Right lobe of liver (tissue), 6 donors: ENCODE data around the gene SZRD1. TPM values are rescaled to one million over a fixed set of nuclear protein-coding genes. Genes with fewer than 3 reads are reported as not detected.

Experiments
- ATAC-seq, 4 donors: fragments of 200-7000 bp; cut with Tn5 transposase; one replicate each; pipeline ENCODE4 v1.9.1; 2020; ENCODE audit warnings: mild to moderate bottlenecking in 4 of 4, moderate library complexity in 4 of 4
- DNase-seq, 3 donors: peaks; one replicate each; pipeline ENCODE4 v3.0.0-alpha.2; 2020
- H3K27ac ChIP-seq, 3 donors: fragments of 200-600 bp; one replicate each; pipeline ENCODE4 v1.8.0; 2022
- H3K27me3 ChIP-seq, 2 donors: fragments of 200-600 bp; one replicate each; pipeline ENCODE4 v1.8.0; 2022
- H3K36me3 ChIP-seq, 4 donors: fragments of 200-600 bp; sonication (generic) in 1 of 4; one replicate each; pipeline versions ENCODE4 v1.5.1 to v1.8.0; 2017 to 2022; ENCODE audit warnings: control low read depth in 1 of 4
- H3K4me1 ChIP-seq, 4 donors: fragments of 200-600 bp; sonication (generic) in 1 of 4; one replicate each; pipeline versions ENCODE4 v1.5.1 to v1.8.0; 2017 to 2022; ENCODE audit warnings: control low read depth in 1 of 4
- H3K4me3 ChIP-seq, 3 donors: fragments of 200-600 bp; one replicate each; pipeline ENCODE4 v1.8.0; 2022
- H3K9me3 ChIP-seq, 4 donors: fragments of 200-600 bp; sonication (generic) in 1 of 4; one replicate each; pipeline versions ENCODE4 v1.5.1 to v1.8.0; 2017 to 2022; ENCODE audit warnings: control low read depth in 1 of 4
- POLR2A ChIP-seq: fragments of 450-650 bp; IDR thresholded peaks from one replicate; pipeline ENCODE4 v1.6.1; 2017; ENCODE audit warnings: antibody characterized with exemption, mild to moderate bottlenecking
- WGBS: methylation state at CpG from one replicate; pipeline ENCODE4 v1.1.6; 2018; ENCODE audit warnings: low coverage, low lambda C conversion rate; ENCODE audit not compliant: insufficient coverage; ENCODE audit errors: missing lambda C conversion rate; 5-methylcytosine and 5-hydroxymethylcytosine counted together
- intact Hi-C, 2 donors: fragments of 100-400 bp; cut with DNase I; formaldehyde crosslinking; loops; one replicate each; pipeline versions ENCODE4 v1.11.2 to v1.14.1; 2022
- total RNA-seq, 6 experiments: library from RNA; depleted of rRNA in 2 of 6; stranded (reverse); fragments of >200 nt in 2 of 6; fragmentation: NEBNext Ultra II Directional in 3 of 6; extraction: Animal tissue kit (Norgen Biotek cat#: 25700) in 3 of 6; gene quantifications; one replicate each; pipeline versions ENCODE4 v1.1.0 to v1.2.4, GENCODE V29; 2016 to 2023
- TF ChIP-seq, protein P1 (sequence below), 4 donors: fragments of 200-600 bp in 3 of 4; fragments of 450-650 bp in 1 of 4; IDR thresholded peaks; one replicate each; pipeline versions ENCODE4 v1.5.1 to v1.8.0; 2016 to 2022; ENCODE audit warnings: antibody characterized with exemption in 4 of 4, mild to moderate bottlenecking in 2 of 4
- donor health status: DM: no; HTN: yes; CAD: no.
- donor health status: DM: no; HTN: no; CAD: no.
- donor health status: DM: no; HTN: no; CAD: no.
- donor health status: DM: no; HTN: yes; CAD: no.
- donor health status: DM: no; HTN: yes; CAD: no.

The SZRD1 gene
- total RNA-seq, 6 experiments from 2014 or later, result 41.4 to 57.8 (median 47.5) TPM

DNA sequence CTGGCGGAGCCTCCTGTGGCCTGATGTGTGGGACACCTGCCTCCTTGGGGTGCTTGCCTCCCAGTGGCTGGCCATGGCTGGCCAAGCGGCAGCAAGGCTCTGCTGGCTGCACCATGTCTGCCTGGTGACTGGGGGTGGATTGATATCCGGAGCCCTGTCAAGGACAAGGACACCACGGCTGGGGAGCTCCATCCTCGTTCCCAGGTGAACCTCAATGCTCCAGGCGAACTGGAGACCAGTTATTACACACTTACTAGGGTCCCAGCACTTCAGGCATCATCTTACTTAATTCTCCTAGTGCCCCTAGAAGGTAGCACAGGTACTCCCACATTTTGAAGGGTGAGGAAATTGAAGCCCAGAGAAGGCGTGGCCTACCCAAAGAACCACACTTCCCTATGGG is 55.0 kb downstream of the SZRD1 start:
- no peaks in the 10 kb centered on the region for H3K27me3 ChIP-seq
- intact Hi-C loops, result no loop called here
- peaks cover 0 to 11% (median 0%) of the 10 kb centered on the region in 4 donors for H3K4me1 ChIP-seq
- WGBS, result 94% methylated on average over 2 of the region's 7 CpGs
- H3K9me3 ChIP-seq, result no peaks in the 10 kb centered on the region
- H3K27ac ChIP-seq, result no peak overlapping the region
- DNase-seq, result no peak
- no peaks in the 10 kb centered on the region for H3K36me3 ChIP-seq
- no peak overlapping the region for H3K4me3 ChIP-seq
- ATAC-seq, result no peak
- no peak for TF ChIP-seq POLR2A
- TF ChIP-seq, protein P1, sequence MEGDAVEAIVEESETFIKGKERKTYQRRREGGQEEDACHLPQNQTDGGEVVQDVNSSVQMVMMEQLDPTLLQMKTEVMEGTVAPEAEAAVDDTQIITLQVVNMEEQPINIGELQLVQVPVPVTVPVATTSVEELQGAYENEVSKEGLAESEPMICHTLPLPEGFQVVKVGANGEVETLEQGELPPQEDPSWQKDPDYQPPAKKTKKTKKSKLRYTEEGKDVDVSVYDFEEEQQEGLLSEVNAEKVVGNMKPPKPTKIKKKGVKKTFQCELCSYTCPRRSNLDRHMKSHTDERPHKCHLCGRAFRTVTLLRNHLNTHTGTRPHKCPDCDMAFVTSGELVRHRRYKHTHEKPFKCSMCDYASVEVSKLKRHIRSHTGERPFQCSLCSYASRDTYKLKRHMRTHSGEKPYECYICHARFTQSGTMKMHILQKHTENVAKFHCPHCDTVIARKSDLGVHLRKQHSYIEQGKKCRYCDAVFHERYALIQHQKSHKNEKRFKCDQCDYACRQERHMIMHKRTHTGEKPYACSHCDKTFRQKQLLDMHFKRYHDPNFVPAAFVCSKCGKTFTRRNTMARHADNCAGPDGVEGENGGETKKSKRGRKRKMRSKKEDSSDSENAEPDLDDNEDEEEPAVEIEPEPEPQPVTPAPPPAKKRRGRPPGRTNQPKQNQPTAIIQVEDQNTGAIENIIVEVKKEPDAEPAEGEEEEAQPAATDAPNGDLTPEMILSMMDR (IDR thresholded peaks at IDR 0.05), result no peak

DNA sequence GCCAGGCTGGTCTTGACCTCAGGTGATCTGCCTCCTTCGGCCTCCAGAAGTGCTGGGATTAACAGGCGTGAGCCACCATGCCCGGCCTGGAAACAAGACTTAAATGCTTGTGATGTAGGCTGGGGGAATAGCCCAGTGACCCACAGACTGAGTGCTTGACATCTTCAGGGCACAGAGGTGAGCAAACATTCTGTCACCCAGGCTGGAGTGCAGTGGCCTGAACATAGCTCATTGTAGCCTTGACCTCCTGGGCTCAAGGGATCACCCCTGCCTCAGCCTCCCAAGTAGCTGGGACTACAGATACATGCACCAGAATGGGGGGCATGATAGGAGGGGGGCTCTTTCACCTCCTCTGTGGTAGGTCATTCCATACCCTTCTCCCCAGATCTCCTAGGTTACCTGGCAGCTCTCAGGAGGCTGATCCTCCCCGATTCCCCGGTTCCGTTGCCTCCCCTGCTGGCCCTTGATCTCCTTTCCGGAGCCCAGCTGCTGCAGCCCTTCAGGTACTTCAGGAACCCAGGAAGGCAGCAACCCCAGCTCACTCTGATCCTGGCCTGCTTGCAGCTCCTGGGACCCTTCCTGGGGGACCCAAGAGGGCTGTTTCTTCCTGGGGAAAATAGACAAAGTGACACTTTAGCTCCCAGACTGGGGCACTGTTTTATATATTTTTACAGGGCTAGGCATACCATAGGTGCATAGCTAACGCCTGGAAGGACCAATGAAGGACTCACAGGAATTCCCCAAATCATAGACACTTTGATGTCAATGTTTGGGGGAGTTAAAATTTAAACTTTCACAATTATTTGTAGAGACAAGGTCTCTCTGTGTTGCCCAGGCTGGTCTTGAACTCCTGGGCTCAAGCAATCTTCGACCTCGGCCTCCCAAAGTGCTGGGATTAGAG is 58.3 kb downstream of the SZRD1 start:
- no peaks in the 10 kb centered on the region for H3K9me3 ChIP-seq
- no peak overlapping the region for H3K4me3 ChIP-seq
- H3K27ac ChIP-seq, result peak overlapping the region in 1 of 3 donors; percentile 19
- WGBS, result 68% methylated on average over 6 of the region's 10 CpGs
- peak in 3 of 4 donors; percentile 36 to 90 (median 90) for ATAC-seq
- peaks cover 0 to 11% (median 0%) of the 10 kb centered on the region in 4 donors for H3K4me1 ChIP-seq
- DNase-seq, result no peak
- intact Hi-C loops, result no loop called here
- no peaks in the 10 kb centered on the region for H3K27me3 ChIP-seq
- H3K36me3 ChIP-seq, result no peaks in the 10 kb centered on the region
- TF ChIP-seq POLR2A, result no peak
- TF ChIP-seq, protein P1 (IDR thresholded peaks at IDR 0.05), result no peak

- intact Hi-C loops, result no loop called here
- WGBS, result 70% methylated on average over 1 of the region's 3 CpGs
- no peak for DNase-seq
- H3K27ac ChIP-seq, result no peak overlapping the region
- H3K9me3 ChIP-seq, result no peaks in the 10 kb centered on the region
- TF ChIP-seq, protein P1 (IDR thresholded peaks at IDR 0.05), result no peak
- no peak for TF ChIP-seq POLR2A
- H3K36me3 ChIP-seq, result no peaks in the 10 kb centered on the region
- no peak for ATAC-seq
- H3K4me3 ChIP-seq, result no peak overlapping the region
- peaks cover 0 to 5% (median 0%) of the 10 kb centered on the region in 4 donors for H3K4me1 ChIP-seq
- H3K27me3 ChIP-seq, result no peaks in the 10 kb centered on the region
Measured at GRCh38 chr1:16430606-16431005, 63.6 kb downstream of the SZRD1 start.

- ATAC-seq (peak; percentile 77 to 85 (median 79)), DNase-seq (no peak)
- 65% methylated on average over 7 of the region's 9 CpGs for WGBS
- Histone ChIP-seq H3K36me3 (no peaks in the 10 kb centered on the region), H3K9me3 (no peaks in the 10 kb centered on the region), H3K4me1 (no peaks in the 10 kb centered on the region), H3K27me3 (no peaks in the 10 kb centered on the region), H3K4me3 (no peak overlapping the region), H3K27ac (no peak overlapping the region)
- TF ChIP-seq POLR2A, result no peak
- TF ChIP-seq, protein P1 (IDR thresholded peaks at IDR 0.05), result no peak
- intact Hi-C loops, result no loop called here
Measured at GRCh38 chr1:16433030-16433429, 66.0 kb downstream of the SZRD1 start.
